Glomerular endothelial cell (primary cell): ENCODE data around the gene TNC. TPM values are rescaled to one million over a fixed set of nuclear protein-coding genes. Genes with fewer than 3 reads are reported as not detected.

Experiments used
- DNase-seq: peaks from one replicate; pipeline ENCODE4 v3.0.0-alpha.2; 2011; ENCODE audit warnings: low read depth, low spot score; ENCODE audit errors: extremely low read depth
- total RNA-seq: library from RNA; depleted of rRNA; stranded (reverse); fragments of >200 nt; gene quantifications from 2 replicates; pipeline ENCODE4 v1.2.3, GENCODE V29; 2015

Gene TNC
- total RNA-seq, 1 donor from 2014 or later = 27.0 TPM

GRCh38 chr9:114981063-114981462, 136.9 kb downstream of the TNC start:
- no peak for DNase-seq

- no peak for DNase-seq
Measured at GRCh38 chr9:114973216-114973615, 144.7 kb downstream of the TNC start.

- no peak for DNase-seq
Measured at GRCh38 chr9:114972510-114973136, 145.3 kb downstream of the TNC start.

Other genes with a start within 250 kb of the TNC start
- gene TNFSF8, start 187.6 kb downstream of the TNC start, total RNA-seq = not detected in 2 replicates